Spinal cord (tissue), 10 donors: ENCODE measurements around the gene P2RY8. TPM values are rescaled to one million over a fixed set of nuclear protein-coding genes. Genes with fewer than 3 reads are reported as not detected.

Experiments used
- DNase-seq, 6 donors: peaks; one replicate each; pipeline versions ENCODE4 v3.0.0 to v3.0.0-alpha.2; 2013 to 2015; ENCODE audit warnings: low spot score in 6 of 6, low read depth in 4 of 6
- H3K27ac ChIP-seq: one replicate; pipeline ENCODE4 v1.5.1; 2013; ENCODE audit warnings: low read depth, low read length, control low read depth
- H3K27me3 ChIP-seq: one replicate; pipeline ENCODE4 v1.6.1; 2013; ENCODE audit warnings: low read length; ENCODE audit not compliant: control insufficient read depth, insufficient read depth
- H3K36me3 ChIP-seq: one replicate; pipeline ENCODE4 v1.6.1; 2013; ENCODE audit warnings: low read length; ENCODE audit not compliant: control insufficient read depth, insufficient read depth
- H3K4me1 ChIP-seq: one replicate; pipeline ENCODE4 v1.6.1; 2013; ENCODE audit warnings: low read length; ENCODE audit not compliant: control insufficient read depth, insufficient read depth
- H3K4me3 ChIP-seq: one replicate; pipeline ENCODE4 v1.5.1; 2013; ENCODE audit warnings: low read depth, low read length, control low read depth
- H3K9me3 ChIP-seq: one replicate; pipeline ENCODE4 v1.6.1; 2013; ENCODE audit warnings: low read length; ENCODE audit not compliant: control insufficient read depth, insufficient read depth
- WGBS: methylation state at CpG from one replicate; pipeline ENCODE4 v1.1.5; 2013; ENCODE audit warnings: missing lambda C conversion rate; ENCODE audit not compliant: insufficient coverage; 5-methylcytosine and 5-hydroxymethylcytosine counted together
- polyA plus RNA-seq, 2 donors: library from polyadenylated mRNA; unstranded; fragments of 120-200 nt; gene quantifications; one replicate each; pipeline ENCODE4 v1.2.1, GENCODE V29; 2013; ENCODE audit not compliant: insufficient read length in 2 of 2
- total RNA-seq, 2 donors: library from RNA; depleted of rRNA in 1 of 2; stranded (reverse); fragments of 120-200 nt in 1 of 2; fragments of >200 nt in 1 of 2; gene quantifications; one replicate each; pipeline versions ENCODE4 v1.2.3 to v1.2.4, GENCODE V29; 2013 to 2014
- donor health status: healthy.

The P2RY8 gene
- total and polyA plus RNA-seq, 4 donors: 0.10 to 1.5 (median 0.34) TPM

DNA sequence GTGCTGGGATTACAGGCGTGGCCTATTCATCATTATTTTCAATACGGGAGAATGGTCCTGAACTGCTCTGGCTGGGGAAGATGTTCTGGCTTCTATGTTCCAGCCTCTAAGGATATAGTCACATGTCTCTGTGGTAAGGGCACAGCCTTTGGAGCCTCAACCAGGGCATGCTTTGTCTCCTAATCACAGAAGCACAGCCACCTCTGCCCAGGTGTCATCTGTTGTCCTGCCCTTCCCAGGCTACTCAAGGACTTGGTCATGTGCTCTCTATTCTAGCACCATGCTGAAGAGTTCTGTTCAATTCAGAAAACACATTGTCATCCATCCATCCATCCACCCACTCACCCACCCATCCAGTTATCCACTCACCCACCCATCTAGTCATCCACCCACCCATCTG is 113.8 kb downstream of the P2RY8 start:
- WGBS: no CpG with 5 or more reads among the region's 2 CpGs
- Histone ChIP-seq H3K27ac (no peak overlapping the region), H3K36me3 (peaks cover 68% of the 10 kb centered on the region), H3K9me3 (peaks cover 4% of the 10 kb centered on the region), H3K27me3 (no peaks in the 10 kb centered on the region), H3K4me3 (no peak overlapping the region), H3K4me1 (no peaks in the 10 kb centered on the region)
- DNase-seq: no peak

- Histone ChIP-seq H3K9me3 (peaks cover 4% of the 10 kb centered on the region), H3K27ac (no peak overlapping the region), H3K36me3 (peaks cover 69% of the 10 kb centered on the region), H3K4me1 (no peaks in the 10 kb centered on the region), H3K27me3 (no peaks in the 10 kb centered on the region), H3K4me3 (no peak overlapping the region)
- 100% methylated on average over 3 of the region's 4 CpGs for WGBS
- DNase-seq: no peak
Measured at GRCh38 chrX:1422135-1422465, 114.9 kb downstream of the P2RY8 start.

DNA sequence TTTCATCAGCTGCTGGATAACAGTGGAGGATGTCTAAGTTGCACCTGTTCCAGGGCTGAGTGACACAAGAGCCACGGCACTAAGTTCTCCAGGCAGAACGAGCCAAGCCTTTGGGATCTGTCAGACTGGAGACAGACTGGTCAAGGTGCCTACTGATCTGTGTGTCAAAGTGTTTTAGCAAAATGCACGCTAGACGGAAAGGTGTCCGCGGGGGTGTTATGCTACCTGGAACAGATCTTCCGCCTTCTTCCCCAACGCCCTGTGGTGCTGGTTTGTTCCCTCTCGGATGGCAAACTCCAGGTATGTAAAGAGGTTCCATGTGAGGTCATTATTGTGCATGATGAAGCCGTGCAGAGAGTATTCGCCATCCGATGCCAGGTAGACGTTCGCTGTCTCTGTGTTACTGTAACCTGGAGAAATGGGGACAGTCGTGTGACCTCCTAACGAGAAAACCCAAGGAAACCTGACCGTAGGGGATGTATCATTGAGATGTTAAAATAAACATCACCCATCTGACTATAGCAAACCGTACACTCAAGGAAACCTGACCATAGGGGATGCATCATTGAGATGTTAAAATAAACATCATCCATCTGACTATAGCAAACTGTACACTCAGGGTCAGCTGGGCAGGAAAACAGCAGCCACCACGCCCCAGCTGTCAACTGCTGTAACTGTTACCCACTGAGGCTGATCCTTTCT is 115.4 kb downstream of the P2RY8 start:
- no peak overlapping the region for H3K27ac ChIP-seq

GRCh38 chrX:1420371-1420770 is 116.6 kb downstream of the P2RY8 start:
- Histone ChIP-seq H3K27ac (no peak overlapping the region), H3K9me3 (peaks cover 4% of the 10 kb centered on the region), H3K27me3 (no peaks in the 10 kb centered on the region), H3K4me1 (no peaks in the 10 kb centered on the region), H3K4me3 (no peak overlapping the region), H3K36me3 (peaks cover 73% of the 10 kb centered on the region)
- DNase-seq: peak in 1 of 6 donors; percentile 3
- 84% methylated on average over 5 of the region's 14 CpGs for WGBS

More for the DNA sequence above, 115.4 kb downstream of the P2RY8 start:
- WGBS: 99% methylated on average over 15 of the region's 19 CpGs
- H3K36me3 ChIP-seq: peaks cover 69% of the 10 kb centered on the region
- no peaks in the 10 kb centered on the region for H3K4me1 ChIP-seq
- DNase-seq: no peak
- H3K4me3 ChIP-seq: no peak overlapping the region
- H3K27me3 ChIP-seq: no peaks in the 10 kb centered on the region
- peaks cover 4% of the 10 kb centered on the region for H3K9me3 ChIP-seq

DNA sequence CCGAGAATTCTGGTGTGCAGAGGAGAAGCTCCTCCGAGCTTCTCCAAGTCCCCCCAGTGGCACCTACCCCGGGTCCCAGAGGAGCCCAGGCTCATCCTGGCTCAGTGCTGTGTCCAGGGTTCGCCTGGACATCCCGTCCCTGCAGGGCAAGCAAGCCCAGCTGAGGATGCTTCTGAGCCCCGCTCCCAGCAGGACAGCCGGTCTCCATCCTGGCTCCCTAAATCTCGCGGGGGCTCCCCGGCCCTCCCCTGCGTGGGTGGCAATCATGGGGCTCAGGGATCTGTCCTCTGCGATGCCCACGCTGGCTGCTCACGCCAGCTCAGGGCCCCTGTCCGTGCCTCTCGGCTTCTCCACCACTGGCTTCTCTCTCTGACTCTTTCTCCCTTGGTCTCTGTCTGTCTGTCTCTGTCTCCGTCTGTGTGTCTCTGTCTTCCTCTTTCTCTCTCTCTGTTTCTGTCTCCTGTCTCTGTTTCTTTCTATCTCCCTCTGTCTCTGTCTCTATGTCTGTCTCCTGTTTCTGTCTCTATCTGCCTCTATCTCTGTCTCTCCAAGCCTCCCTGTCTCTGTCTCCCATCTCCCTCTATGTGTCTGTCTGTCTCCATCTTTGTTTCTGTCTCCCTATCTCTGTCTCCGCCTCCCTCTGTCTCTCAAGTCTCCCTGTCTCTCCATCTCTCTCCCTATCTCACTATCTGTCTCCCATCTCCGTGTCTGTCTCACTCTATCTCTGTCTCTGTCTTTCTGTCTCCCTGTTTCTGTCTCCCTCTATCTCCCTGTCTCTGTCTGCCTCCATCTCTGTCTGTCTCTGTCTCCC is 117.2 kb downstream of the P2RY8 start:
- H3K4me1 ChIP-seq: no peaks in the 10 kb centered on the region
- peaks cover 4% of the 10 kb centered on the region for H3K9me3 ChIP-seq
- no peak overlapping the region for H3K27ac ChIP-seq
- H3K36me3 ChIP-seq: peaks cover 75% of the 10 kb centered on the region
- WGBS: 87% methylated on average over 19 of the region's 19 CpGs
- H3K4me3 ChIP-seq: no peak overlapping the region
- no peaks in the 10 kb centered on the region for H3K27me3 ChIP-seq
- DNase-seq: no peak

DNA sequence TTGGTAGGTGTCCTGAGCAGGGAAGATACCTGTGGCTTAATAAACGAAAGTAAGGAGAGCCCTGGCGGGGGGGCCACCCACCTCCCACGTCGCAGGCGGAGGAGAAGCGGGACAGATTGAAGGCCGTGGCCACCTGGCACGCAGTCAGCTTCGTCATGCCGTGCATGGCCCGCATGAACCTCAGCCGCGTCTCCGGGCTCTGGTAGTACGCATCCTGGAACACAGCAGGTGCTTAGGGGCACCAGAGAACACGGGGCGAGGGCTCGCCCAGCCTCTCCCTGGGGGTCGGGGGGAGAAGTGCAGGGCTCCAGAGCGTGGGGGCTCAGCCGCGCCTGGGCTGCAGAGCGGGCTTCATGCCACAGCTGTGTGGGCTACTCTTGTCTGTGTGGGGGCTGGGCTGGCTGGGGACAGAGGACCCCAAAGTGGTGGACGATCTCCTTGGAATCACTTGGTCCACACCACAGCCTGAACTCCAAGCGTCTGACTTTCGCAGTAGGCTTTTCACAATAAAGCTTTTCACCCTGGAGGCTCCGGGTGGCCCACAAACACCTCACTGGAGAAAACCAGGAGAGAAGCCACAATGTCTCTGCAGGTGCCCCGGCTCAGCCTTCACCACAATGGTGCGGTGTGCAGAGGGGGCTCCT is 118.0 kb downstream of the P2RY8 start:
- 94% methylated on average over 29 of the region's 29 CpGs for WGBS
- DNase-seq: no peak

DNA sequence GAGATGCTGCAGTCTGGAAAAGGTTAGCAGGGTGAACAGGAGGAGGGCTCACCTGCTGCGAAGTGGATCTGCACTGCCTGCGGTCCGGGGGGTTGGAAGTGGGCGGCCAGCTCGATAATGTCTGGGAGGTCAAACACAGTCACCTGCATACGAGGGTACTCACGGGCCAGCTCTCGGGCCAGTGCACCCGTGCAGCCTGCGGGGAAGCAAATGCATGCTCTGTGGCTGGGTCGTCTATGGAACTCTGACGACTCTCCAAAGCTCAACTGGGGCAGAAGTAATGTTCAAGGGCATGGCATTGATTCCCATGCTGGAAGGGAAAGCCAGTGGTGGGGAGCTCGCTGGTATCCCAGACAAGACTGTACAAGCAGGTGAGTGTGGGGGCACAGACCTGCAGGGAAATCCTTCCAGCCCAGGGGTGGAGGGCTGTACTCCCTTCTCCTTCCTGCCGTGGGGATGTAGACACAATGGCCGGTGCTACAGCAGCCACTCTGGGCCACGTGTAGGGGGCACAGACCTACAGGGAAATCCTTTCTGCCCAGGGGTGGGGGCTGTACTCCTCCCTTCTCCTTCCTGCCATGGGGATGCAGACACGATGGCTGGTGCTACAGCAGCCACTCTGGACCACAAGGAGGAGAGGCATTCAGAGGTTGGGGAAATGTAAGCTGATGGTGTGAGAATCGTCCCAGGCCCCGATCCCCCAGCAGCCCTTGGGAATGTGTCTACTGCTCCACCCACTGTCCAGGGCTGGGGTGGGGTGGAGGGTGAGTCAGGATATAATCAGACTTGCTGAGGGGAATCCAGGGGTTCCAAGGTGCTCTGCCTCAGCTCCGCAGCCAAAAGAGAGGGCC is 118.8 kb downstream of the P2RY8 start:
- DNase-seq: no peak
- 95% methylated on average over 18 of the region's 20 CpGs for WGBS
- peaks cover 78% of the 10 kb centered on the region for H3K36me3 ChIP-seq

More for the DNA sequence above, 118.0 kb downstream of the P2RY8 start:
- Histone ChIP-seq H3K36me3 (peaks cover 77% of the 10 kb centered on the region), H3K9me3 (peaks cover 4% of the 10 kb centered on the region), H3K4me1 (no peaks in the 10 kb centered on the region), H3K27me3 (no peaks in the 10 kb centered on the region), H3K4me3 (no peak overlapping the region), H3K27ac (no peak overlapping the region)

GRCh38 chrX:1416965-1417760 is 119.8 kb downstream of the P2RY8 start:
- Histone ChIP-seq H3K4me3 (no peak overlapping the region), H3K4me1 (no peaks in the 10 kb centered on the region), H3K27ac (no peak overlapping the region), H3K36me3 (peaks cover 85% of the 10 kb centered on the region), H3K9me3 (peaks cover 4% of the 10 kb centered on the region), H3K27me3 (no peaks in the 10 kb centered on the region)
- 74% methylated on average over 14 of the region's 14 CpGs for WGBS
- no peak for DNase-seq

More for the DNA sequence above, 118.8 kb downstream of the P2RY8 start:
- H3K4me3 ChIP-seq: no peak overlapping the region
- H3K27ac ChIP-seq: no peak overlapping the region
- H3K4me1 ChIP-seq: no peaks in the 10 kb centered on the region
- H3K27me3 ChIP-seq: no peaks in the 10 kb centered on the region
- peaks cover 4% of the 10 kb centered on the region for H3K9me3 ChIP-seq
